Stimulated activated CD4-positive, alpha-beta T cell treated with anti-CD3 and anti-CD28 coated beads, Interleukin-1b, Interleukin-23, amount 100 ng/mL, for 48 hours (primary cell): ENCODE data around the gene CD300C.
"Not testable (repeated sequence)": the region's sequence is repeated elsewhere in the genome, so short reads cannot be mapped to it uniquely, and the experiment has no call there.

ENCODE experiments used
- DNase-seq: peaks from one replicate; pipeline ENCODE4 v3.0.0-alpha.2; 2020

The CD300C gene

DNA sequence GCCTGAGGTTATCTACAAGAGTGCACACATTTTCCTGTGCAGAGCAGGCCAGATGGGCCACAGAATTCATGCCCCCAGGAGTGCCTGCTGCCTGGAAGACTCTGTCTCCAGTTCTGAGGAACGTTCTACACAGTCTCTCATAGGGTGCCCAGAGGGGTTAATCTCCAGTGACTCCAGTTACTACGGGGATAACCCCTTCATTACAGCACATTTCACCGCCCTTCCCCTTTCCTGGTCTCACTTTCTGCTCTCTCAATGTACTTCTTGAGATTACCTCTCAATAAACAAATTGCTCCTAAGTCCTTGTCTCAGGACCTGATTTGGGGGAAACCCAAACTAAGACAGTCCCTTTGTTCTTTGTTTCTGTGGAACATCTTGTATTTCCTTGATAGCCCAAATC is 15.7 kb upstream of the CD300C start:
- DNase-seq, result no peak

DNA sequence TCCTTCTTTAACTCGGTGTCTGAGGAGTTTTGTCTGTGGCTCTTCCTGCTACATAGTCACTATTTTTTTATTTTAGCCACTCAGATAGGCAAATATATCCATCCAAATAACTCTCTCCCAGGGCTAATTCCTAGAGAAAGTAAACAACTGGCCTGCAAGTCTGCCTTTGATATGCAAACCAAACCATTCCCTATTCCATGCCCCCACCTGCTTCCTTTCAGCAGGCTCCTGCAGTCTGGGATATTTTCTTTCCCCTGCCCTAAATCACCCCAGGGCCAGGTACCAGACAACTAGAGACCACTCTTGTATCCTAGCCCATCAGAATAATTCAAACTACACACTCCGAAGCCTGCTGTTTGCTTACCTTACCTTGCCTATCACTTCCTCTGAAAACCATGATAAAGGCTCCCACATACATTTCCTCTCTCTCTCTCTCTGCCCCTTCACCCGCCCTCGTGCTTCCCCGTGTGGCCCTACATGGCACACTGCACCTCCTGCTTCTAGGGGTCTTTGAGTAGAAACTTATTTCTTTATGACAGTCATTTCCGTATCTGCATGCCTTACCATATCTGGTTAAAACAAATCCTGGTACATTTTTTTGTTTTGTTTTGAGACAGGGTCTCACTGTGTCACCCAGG is 13.1 kb upstream of the CD300C start:
- no peak for DNase-seq

DNA sequence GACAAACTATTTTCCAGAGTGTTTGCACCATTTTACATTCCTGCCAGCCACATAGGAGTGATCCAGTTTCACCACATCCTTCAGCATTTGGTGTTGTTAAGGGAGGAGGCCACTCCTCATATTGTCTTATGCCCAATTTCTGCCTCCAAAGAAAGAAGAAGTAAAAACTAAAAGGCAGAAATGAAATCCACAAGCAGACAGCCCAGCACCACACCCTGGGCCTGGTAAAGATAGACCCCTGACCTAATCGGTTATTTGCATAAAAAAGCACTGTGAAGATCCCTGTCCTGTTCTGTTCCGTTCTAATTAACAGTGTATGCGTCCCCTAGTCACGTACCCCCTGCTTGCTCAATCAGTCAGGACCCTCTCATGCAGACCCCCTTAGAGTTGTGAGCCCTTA is 12.5 kb upstream of the CD300C start:
- DNase-seq, result not testable (repeated sequence)

DNA sequence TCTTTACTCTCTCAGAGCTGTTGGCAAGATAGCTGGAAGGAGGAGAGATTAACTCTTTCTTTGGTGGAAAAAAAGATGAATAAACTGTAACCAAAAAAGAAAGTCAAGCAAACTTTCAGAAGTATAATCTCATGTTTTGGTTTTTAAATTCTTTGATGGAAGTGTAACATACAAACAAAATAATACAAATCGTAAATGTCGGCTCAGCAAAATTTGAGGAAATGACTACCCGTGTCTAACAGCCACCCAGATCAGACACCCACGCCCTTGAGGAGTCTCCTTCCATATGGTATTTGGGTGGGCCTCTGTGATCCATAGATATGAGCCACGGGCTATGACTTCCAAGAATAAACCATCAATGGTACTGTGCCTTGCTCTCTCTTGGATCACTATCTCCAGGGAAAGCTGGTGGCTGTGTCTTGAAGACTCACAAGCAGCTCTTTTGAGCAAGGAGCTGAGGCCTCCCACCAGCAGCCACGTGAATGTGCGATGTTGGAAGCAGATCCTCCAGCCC is 9.6 kb upstream of the CD300C start:
- DNase-seq, result no peak

DNA sequence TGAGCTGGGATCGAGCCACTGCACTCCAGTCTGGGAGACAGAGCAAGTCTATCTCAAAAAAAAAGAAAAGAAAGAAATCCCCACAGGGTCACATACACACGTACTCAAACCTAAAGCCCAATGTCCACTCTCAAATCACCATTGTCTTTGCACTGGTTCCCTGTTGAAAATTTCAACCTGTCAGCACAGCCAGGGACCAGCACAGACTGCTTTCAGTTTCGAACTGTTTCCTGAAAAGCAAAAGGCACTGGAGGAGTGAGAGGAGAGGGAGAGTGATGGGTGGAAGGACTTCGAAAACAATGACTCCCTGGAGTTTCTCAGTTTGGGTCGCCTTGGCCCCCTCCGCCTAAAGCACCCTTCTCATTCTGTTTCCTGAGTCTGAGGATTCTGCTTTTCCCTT is 9.0 kb upstream of the CD300C start:
- DNase-seq, result no peak

DNA sequence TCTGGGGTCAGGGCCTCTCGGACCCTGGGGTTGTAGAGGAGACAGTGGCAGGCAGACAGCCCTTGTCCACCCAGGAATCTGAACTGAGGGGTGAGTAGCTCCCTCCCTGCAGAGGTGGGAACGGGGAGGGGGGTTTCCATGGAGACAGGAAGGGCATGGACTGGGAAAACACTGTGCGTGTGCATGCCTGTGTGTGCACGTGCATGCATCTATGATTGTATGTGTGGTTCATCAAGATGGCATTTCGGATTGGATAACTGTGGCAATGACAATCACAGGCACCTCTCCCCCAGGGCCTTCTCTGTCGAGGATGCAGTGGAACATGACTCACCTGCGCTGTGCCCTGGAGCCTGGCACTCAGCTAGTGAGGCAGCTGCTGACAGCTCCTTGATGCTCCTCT is 6.1 kb upstream of the CD300C start:
- DNase-seq, result no peak

DNA sequence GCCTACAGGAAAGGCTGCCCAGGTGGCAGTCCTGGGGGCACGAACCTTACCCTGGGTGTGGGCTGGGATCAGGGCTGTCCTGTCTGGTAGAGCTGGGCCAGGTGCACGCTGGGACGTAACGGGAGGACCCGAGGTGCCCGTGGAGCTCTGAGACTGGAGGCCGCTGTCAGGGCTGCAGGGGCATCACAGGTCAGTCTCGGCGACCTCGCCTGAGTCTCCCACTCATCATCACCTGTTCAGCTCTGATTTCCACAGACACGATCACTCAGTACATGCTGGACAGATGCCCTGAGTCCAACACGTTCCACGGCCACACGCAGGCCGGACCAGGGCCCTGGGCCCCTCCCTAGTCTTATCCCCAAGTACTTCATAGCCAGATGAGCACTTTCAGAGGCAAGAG is 4.7 kb upstream of the CD300C start:
- DNase-seq, result no peak

DNA sequence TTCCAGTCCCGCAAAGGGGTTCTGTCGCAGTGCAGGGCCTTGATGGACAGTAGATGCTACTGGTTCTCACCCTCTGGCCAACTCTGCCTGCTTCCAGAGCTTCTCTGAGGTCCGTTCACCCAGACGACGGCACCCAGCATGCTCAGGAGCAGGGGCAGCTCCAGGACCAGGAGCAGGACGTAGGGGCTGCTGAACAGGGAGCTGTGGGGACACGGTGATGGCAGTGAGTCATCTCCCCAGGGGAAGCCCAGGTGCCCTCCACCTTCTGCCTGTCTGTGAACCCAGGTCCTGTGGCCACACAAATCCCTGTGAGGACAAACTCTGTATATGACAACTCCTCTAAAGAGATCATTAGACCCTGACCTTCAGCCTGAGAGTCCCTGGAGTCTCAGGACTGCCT is 3.4 kb upstream of the CD300C start:
- DNase-seq, result no peak

DNA sequence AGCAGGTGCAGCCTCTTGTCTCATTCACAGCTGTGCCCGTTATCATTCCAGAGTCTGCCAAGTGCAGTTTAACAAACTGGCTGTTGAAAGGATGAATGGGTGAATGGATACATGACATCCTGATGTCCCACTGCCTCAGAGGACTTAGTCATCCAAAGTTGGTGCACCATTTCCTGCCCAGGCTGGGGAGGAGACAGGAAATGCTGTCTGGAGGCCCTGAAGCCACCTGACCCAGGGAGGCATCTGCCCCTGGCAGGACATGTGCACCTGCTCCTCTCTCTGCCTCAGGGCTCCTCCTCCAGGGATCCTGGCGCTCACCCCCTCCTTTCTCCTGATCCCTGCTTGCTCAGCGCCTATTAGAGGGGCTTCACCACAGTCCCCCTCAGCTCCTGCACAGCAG is 1.8 kb upstream of the CD300C start:
- DNase-seq, result peak; percentile 18

DNA sequence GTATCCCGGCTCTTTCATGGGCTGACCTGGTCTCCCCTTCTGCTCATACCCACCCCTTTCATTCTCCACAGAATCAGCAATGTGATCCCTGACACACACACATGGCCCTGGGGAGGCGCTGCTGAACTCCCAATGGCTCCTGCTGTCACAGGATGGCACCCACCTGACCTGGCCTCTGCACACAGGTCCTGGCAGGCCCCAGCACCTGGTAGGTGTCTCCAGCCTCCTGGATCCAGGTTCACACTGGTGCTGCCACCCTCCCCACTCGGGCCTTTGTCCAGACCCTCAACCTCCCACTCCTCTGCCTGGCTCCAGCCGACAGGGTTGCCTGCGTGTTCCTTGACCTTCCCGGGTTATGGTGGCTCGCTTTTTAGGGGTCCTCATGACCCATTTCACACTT is 1.3 kb upstream of the CD300C start:
- no peak for DNase-seq

DNA sequence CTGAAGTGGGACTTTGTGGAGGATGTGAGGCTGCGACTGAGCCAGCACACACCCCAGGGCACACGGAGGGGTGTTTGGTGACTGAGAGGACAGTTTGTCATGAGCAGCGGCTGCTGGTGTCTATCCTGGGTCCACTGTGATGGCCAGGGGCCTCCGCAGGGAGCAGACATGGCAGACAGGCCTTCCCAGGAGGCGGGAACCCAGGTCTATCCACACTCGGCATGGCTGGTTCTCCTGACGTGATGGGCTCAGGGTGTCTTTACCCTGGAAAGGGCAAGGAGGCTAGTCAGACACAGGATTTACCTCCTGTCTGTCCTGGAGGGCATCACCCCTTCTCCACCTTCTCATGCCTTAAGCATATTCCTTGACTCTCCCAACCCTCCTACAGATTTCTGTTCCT is 671 bp upstream of the CD300C start:
- DNase-seq, result no peak

DNA sequence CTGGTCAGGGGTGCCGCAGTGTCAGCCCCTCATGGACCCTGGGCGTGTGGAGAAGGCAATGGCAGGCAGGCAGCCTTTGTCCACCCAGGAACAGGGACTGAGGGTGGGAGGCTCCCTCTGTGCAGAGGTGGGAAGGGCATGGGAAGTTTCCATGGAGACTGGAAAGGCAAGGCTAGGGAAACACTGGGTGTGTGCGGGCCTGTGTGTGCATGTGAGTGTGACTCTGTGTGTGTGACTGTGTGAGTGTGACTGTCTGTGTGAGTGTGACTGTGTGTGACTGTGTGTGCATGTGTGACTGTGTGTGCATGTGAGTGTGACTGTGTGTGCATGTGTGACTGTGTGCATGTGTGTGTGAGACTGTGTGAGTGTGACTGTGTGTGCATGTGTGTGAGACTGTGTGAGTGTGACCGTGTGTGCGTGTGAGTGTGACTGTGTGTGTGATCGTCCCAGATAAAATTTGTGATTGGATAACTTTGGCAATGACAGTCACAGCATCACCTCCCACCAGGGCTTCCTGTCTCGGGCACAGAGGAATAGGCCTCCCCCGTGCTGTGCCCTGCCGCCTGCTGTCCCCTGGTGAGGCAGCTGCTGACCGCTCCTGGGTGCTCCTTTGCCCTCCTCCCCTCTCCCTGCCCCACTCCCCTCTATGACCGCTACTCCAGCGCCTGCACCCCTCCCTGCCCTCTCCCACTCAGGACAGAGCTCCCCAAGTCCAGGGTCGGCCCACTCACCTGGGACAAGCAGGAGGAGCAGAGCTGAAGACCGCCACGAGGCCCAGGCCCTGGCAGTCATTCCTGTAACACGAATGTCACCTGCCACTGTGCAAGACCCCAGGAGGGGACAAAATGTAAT is 698 bp downstream of the CD300C start:
- no peak for DNase-seq

DNA sequence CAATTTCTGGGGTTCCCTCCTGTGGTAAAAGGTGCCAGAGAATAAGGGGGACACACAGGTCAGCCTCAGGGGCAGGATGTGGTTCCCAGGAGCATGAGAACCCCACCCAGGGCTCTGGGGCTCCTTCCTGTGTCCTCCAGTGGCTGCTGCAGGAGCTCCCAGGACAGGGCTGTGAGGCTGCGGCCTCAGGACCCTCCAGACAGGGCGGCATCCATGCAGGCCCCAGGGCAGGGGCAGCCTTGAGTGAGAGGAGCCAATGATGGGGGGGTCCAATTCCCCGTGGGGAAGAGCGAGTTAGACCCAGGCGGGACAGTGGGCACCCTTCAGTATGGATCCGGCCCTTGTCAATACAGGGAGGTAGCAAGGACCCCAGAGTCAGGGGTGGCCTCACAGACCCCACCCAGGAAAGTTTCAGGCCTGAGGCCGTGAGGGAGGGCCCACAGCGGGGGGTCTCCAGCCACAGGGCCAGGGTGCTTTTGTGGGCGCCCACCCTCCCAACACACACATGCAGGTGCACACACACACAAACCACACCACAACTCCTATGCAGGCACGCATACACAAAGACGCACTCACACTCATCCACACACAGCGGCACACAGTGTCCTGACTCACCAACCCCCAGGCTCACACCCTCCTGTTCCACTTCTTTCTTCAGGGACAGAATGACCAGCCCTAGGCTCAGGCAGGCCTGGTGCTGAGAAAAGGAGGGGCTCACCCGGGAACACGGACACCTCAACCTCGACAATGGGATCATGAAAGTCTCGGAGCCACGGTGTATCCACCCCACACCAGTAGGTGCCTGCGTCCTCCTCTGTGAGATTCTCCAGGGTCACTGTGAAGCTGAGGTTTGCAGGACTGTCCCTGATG is 1.8 kb downstream of the CD300C start:
- DNase-seq, result no peak

DNA sequence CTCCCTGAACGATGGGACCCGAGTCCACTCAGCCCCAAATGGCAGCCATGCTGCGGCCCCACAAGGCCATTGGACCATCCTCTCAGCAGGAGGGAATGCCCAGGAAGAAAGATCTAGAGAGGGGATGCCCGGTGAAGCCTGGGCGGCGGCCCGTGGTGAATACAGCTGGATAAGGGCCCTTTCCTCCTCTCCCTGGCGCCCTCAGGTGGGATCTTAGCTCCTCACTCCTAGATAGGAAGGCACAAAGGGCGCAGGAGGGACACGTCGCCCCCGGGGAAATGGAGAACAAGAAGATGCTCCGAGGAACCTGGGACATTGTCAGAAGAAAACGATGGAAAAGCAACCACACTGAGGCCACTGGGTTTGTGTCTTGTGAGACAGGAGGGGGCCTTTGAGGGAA is 2.5 kb downstream of the CD300C start:
- DNase-seq, result no peak

DNA sequence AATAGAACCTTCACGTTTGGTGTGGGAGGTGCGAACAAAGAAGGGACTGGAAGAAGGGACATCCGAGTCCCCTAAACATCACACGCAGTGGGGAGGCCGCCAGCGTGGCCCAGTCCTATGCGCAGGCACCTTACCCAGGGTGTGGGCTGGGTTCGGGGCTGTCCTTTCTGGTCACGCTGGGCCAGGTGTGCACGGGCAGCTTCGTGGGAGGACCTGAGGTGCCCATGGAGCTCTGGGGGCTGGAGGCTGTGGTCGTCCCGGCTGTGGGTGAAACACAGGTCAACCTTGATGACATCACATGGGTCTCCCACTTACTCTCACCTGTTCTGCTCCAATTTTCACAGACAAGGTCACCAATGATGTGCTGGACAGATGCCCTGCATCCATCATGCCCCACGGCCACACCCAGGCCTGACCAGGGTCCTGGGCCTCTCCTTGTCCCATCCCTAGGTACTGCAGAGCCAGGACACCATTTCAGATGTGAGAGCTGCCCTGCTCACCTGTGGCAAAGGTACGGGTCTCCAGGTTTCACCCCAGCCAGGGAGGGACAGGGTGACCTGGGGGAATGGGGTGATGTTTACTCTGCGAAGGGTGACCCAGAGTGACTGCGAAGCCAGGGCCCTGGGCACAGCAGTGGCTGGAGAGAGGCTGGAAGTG is 3.1 kb downstream of the CD300C start:
- no peak for DNase-seq

DNA sequence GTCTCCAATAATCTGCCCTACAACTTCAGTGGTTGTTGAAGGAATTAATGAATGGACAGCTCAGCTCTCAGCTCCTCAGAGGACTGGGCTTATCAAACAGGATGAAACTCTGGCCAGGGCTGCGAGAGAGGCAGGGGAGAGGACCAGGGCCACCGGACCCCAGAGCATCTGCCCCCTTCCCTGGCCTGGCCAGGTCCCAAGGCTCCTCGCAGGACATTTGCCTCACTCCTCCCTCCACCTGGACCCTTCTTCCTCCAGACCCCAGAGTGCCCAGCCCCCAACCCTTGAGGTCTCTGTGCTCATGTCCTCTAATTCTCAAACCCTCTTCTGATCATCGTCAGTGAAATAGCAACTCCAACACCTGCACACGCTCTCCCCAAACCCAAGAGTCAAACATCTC is 3.7 kb downstream of the CD300C start:
- no peak for DNase-seq

DNA sequence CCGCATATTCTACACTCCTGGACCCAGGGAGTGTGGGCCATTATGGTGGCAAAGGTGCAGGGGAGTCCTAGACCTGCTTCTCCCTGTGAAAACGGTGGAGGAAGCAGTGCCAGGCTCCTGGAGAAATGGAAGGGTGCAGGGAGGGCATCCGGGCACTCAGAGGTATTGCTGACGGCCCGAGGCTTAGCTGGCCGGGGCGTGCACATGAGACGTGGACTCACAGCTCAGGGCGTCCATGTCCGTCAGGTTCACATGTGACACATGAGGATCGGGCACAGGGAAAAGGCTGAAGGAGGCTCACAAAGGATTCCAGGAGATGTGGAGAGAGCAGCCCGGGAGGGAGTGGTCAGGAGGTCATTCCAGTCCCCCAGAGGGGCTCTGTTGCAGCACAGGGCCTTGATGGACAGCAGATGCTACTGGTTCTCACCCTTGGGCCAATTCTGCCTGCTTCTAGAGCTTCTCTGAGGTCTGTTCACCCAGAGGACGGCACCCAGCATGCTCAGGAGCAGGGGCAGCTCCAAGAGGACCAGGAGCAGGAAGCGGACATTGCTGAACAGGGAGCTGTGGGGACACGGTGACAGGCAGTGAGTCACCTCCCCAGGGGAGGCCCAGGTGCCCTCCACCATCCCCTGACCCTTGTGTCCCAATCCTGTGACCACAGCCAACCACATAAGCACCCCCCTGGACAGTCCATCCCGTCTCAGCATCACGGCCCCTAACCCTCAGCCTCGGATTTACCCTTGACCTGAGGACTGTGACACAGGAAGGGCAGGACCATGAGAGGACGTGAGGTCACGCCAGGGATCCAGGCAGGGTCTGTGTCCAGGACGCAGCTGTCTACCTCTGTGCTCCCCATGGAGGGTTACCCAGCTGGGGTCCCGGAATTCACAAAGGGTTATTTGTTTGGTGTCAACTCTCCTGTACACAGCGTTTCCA is 4.5 kb downstream of the CD300C start:
- no peak for DNase-seq

DNA sequence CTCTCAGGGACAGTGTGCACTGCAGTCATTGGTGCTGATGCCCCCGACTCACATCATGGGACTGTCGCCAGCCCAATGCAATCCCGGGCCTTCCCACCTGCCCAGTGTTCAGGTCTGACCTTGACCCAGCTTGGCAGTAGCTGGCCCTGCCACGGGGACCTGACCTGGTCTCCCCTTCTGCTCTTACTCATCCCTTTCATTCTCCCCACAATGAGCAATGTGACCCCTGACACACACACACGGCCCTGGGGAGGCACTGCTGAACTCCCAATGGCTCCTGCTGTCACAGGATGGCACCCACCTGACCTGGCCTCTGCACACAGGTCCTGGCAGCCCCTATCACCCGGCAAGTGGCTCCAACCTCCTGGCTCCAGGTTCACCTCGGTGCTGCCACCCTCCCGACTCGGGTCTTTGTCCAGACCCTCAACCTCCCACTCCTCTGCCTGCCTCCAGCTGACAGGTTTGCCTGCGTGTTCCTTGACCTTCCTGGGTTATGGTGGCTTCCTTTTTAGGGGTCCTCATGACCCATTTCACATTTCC is 6.6 kb downstream of the CD300C start:
- DNase-seq, result no peak

DNA sequence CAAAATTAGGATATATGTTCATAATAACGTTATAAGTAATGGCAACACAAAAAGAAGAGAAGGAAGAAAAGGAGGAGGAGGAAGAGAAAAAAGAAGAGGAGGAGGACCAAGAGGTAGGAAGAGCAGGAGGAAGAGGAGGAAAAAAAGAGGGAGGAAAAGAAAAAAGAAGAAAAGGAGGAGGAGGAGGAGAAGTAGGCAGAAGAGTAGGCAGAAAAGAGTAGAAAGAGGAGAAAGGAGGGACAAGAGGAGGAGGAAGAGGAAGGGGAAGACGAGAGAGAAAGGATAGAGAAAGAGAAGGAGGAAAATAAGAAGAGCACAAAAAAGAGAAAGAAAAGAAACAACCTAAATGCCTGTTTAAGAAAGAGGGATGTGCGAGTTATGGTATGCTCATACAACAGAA is 9.0 kb downstream of the CD300C start:
- no peak for DNase-seq

DNA sequence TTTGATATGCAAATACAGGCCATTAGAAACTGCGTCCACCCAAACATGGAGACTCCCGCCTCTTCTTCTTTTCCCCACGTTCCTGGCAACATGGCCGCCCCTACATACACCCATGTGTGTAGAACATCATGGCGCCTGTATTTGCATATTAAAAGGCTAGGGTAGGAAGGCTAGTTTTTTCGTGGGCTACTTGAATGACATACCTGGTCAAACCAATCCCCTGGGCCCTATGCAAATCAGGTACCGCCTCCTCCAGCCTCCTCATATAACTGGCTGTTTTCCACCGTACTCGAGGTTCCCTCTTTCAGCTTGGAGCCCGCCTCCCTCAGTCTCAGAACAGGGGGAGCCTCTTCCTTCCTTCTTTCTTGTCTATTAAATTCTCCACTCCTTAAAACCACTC is 13.8 kb downstream of the CD300C start:
- DNase-seq, result no peak

DNA sequence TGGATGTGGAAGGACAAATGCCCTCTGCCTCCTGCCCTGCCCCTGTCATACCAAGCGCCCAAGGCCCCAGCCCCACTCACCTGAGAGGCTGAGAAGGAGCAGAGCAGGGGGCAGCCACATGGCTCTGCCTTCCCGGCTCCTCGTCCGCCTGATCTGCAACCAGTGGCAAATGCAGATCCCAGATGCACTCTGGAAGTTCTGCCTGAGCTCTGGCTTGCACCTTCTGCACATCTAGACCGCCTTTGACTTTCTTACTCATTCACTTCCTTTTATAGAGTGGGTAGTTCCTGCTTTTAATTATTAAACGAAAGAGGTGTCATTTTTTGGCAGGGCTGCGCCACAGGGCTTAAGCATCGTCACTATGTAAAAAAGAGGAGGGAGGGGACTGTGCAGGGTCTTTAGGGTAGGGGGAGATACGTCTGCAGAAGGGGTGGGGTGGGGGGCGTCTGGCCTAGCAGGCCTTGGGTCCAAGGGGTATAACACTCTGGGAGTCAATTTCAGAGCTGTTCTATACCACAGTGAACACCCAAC is 14.6 kb downstream of the CD300C start, which contains the start of gene CD300LB:
TSS of gene CD300LB (minus strand) at position 245 of the 531 bp plus-strand sequence. CDS start at position 120, 125 bp downstream.
- DNase-seq, result no peak
